OCI-LY3 (cell line): ENCODE measurements around the gene CNNM2.

ENCODE experiments used
- EZH2phosphoT487 ChIP-seq: fragments of 200-600 bp; shearing (Covaris generic); IDR thresholded peaks from 2 replicates; pipeline ENCODE4 v1.6.1; 2018; ENCODE audit warnings: antibody characterized with exemption, mixed run types, low read depth
- TF ChIP-seq, protein P1 (sequence below): fragments of 200-600, 300-600 bp; sonication (generic); IDR thresholded peaks from 2 replicates; pipeline ENCODE4 v1.5.1; 2014; ENCODE audit warnings: antibody characterized with exemption, low read length, low read depth

DNA sequence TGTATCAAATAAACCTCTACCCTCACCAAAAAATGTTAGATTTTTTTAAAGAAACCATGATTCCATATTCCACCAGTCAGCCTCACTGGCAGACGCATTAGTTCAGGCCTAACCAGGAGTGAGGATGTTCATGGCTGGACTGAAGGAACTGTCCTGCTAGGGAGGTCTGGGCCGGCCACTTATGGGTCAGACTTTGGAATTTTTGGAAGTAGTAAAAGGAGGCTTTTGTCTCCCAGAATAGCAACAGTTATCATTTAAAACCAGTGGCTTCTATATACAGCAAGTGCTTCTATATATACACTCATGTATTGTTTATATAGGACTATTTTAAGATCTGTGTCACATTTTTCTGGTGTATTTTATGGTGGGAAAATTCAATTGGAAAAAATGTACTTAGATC is 120.5 kb downstream of the CNNM2 start:
- TF ChIP-seq, protein P1, sequence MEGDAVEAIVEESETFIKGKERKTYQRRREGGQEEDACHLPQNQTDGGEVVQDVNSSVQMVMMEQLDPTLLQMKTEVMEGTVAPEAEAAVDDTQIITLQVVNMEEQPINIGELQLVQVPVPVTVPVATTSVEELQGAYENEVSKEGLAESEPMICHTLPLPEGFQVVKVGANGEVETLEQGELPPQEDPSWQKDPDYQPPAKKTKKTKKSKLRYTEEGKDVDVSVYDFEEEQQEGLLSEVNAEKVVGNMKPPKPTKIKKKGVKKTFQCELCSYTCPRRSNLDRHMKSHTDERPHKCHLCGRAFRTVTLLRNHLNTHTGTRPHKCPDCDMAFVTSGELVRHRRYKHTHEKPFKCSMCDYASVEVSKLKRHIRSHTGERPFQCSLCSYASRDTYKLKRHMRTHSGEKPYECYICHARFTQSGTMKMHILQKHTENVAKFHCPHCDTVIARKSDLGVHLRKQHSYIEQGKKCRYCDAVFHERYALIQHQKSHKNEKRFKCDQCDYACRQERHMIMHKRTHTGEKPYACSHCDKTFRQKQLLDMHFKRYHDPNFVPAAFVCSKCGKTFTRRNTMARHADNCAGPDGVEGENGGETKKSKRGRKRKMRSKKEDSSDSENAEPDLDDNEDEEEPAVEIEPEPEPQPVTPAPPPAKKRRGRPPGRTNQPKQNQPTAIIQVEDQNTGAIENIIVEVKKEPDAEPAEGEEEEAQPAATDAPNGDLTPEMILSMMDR: no peak
- TF ChIP-seq EZH2phosphoT487: no peak
